ENCODE results near the gene FABP6.
A peak's percentile ranks its signal among the peaks of the same experiment; 100 is the strongest.
"Not testable (repeated sequence)": the region's sequence is repeated elsewhere in the genome, so short reads cannot be mapped to it uniquely, and the experiment has no call there.

Gene FABP6, protein sequence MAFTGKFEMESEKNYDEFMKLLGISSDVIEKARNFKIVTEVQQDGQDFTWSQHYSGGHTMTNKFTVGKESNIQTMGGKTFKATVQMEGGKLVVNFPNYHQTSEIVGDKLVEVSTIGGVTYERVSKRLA

DNA sequence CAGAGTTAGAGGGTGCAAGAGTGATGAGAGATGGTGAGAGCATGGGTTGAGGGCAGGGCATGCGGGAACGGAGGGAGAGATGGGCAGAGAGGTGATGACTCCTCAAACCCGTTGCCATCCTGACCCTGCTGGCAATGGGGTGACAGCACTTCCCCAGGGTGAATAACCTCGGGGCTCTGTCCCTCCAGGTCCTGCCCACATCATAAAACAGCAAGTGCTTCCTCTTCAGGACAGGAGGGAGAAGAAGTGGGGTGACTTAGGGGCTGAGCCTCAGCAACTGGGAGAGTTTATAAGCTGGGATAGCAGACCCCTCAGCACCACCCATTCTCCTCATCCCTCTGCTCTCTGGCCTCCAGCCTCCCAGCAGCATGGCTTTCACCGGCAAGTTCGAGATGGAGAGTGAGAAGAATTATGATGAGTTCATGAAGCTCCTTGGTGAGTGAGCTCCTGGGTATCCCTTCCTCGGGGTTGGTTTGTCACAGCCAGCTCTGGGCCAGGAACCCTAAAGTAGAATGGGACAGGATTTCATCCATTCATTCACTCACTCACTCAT, at the start of gene FABP6:
FABP6 (plus strand) TSS at position 317 of the 553 bp plus-strand sequence; CDS start at position 369, 52 bp downstream.
- DNase-seq (ENCODE audit: low spot score), result no peak

DNA sequence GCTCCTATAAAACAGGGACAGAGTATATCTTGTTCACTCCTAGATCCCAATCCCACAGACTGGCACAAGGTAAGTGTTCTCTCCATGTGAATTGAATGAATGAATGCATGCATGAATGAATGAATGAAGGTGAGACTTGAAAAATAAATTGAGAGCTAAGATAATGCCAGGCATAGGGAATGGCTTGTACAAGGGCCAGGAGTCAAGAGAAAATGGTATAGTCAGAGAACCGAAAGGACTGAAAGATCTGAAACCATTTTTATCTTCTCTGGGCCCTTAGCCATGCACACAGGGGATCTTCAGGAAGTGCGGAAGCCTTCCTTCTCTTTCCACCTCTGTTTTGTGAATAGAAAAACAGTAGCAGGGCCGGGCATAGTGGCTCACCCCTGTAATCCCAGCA, 48.4 kb upstream of the FABP6 start:
- no peak for DNase-seq (ENCODE audit: low spot score)

DNA sequence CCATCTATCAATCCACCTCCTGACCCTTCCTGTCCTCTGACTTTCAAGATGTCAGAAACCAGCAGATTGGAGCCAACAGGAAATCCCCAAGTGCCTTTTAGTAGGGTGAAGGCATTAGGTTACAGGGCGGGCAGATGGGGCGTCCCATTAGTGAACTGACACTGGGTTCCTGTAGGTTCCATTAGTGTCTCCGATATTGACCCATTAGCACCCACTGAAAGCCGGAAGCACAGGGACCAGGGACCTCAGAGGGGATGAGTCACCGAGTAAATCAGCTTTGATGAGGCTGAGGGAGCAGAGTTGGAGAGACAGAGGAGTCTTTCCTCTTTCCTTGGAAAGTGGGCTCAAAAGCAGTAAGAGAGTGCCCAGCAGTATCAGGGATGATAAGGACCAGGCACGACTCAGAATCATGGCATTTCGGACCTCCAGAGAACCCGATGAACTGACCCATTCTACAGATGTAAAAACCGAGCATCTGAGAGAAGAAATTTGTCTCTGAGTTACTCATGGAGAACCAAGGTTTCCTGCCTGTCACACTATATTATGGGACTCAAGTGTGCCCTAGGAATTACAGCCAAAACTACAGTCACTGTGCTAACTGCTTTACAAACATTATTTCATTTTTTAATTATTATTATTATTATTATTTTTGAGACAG, 47.2 kb upstream of the FABP6 start:
- DNase-seq (ENCODE audit: low spot score), result no peak

GRCh38 chr5:160183075-160183474, 46.2 kb upstream of the FABP6 start:
- DNase-seq (ENCODE audit: low spot score), result peak; percentile 58

- no peak for DNase-seq (ENCODE audit: low spot score)
These were observed 43.5 kb upstream of the FABP6 start for GRCh38 chr5:160185626-160186360.

GRCh38 chr5:160186480-160186879, 42.8 kb upstream of the FABP6 start:
- DNase-seq (ENCODE audit: low spot score), result no peak

GRCh38 chr5:160187091-160187490, 42.2 kb upstream of the FABP6 start:
- DNase-seq (ENCODE audit: low spot score), result no peak

GRCh38 chr5:160188141-160189015, 40.9 kb upstream of the FABP6 start:
- no peak for DNase-seq (ENCODE audit: low spot score)

DNA sequence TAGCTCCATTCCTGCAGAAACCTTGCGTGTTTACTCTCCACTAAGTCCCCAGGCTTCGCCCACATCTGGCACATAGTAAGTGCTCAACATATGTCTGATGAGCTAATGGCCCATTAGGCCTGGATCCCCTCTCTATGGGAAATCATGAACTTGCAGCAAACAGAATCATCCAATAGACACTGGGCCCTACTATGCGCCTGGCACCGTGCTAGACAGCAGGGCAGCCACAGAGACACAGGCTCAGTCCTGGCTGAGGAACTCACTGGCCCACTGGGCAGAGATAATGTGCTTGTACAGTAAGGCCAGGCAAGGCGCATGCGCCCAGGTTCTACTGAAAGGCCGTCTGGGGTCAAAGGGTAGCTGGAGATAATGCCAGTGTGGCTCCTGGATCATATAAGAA, 36.9 kb upstream of the FABP6 start:
- no peak for DNase-seq (ENCODE audit: low spot score)

DNA sequence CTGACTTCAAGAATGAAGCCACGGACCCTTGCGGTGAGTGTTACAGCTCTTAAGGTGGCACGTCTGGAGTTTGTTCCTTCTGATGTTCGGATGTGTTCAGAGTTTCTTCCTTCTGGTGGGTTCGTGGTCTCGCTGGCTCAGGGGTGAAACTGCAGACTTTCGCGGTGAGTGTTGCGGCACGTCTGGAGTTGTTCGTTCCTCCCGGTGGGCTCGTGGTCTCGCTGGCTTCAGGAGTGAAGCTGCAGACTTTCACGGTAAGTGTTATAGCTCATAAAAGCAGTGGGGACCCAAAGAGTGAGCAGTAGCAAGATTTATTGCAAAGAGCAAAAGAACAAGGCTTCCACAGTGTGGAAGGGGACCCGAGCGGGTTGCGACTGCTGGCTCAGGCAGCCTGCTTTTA, 36.2 kb upstream of the FABP6 start:
- not testable (repeated sequence) for DNase-seq (ENCODE audit: low spot score)

DNA sequence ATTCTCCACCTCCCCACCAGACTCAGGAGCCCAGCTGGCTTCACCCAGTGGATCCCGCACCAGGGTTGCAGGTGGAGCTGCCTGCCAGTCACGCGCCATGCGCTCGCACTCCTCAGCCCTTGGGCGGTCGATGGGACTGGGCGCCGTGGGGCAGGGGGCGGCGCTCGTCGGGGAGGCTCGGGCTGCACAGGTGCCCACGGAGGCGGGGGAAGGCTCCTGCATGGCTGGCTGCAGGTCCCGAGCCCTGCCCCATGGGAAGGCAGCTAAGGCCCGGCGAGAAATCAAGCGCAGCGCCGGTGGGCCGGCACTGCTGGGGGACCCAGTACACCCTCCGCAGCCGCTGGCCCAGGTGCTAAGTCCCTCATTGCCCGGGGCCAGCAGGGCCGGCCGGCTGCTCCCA, 35.5 kb upstream of the FABP6 start:
- DNase-seq (ENCODE audit: low spot score), result not testable (repeated sequence)

DNA sequence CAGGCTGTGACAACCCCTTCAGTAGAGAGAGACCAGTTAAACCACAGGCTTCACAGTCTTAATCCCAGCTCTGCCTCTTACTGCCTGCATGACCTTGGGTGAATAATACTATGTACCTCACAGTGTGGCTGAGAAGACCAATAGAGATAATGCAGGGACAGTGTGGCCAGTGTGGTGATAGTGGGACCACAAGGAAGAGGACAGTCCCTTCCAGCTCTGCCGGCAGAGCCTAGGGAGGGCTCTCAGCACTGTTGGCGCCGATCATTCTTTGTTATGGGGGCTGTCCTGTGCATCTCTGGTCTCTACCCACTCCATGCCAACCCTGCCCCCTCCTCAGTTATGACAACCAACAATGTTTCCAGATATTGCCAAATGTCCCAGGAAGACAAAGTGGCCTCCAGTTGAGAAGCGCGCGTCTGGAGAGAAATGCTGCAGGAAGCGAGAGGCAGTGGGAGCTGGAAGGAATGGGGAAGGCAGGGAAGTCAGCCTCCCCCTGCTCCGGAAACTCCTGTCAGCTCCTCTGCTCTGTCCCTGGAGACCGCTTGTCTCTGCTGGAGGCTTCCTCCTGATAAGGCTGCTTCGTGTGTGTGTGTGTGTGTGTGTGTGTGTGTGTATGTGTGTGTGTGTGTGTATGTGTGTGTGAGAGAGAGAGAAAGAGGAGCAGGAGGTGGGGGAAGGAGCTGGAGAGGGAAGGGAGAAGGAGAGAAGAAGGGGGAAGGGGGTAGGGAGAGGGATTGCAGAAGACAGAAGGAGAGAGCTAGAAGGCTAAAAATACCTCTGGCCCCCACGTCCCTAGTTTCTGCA, 31.8 kb upstream of the FABP6 start:
- DNase-seq (ENCODE audit: low spot score), result no peak

DNA sequence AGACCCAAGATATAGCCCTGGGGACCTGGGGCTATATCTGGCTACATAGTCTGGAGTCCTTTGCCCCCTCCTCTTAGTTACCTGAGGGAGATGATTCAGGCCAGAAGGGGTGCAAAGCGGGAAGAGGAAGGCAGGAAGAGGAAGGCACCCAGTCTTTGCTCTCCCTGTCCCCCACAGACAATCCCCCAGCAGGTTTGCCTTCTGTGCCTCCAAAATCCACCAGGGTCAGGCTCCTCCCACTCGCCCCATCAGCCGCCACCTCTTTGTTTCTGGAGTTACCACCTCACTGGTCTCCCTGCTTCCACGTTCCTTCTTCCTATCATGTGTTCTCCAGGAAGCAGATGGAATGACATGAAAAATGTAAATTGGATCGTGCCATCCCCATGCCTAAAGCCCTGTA, 31.2 kb upstream of the FABP6 start:
- no peak for DNase-seq (ENCODE audit: low spot score)

- no peak for DNase-seq (ENCODE audit: low spot score)
These were observed 30.4 kb upstream of the FABP6 start for GRCh38 chr5:160198841-160199409.

DNA sequence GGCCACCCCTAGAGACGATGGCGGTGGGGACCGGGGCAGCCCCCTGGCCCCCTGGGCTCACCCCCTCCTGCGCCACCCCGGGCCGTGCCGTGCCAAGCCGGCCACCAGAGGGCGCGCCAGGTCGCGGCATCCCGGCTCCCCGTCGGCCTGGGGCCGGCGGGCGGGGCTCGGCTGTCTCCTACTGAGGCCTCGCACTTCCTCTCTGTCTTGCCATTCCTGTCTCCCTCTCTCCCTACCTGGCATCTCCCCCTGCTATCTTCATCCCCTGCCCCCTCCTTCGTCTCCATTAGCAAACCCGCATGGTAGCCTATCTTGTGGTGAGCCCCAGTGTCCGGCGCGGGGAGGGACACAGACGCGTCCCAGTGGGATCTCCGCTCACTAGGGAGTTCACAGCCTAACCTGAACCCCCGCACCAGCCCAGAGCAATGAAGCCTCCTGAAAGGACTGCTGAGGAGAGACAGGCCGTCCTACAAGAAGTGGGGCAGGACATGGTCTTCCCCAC, 29.8 kb upstream of the FABP6 start:
- peak; percentile 58 for DNase-seq (ENCODE audit: low spot score)

- no peak for DNase-seq (ENCODE audit: low spot score)
These were observed 22.2 kb upstream of the FABP6 start for GRCh38 chr5:160207061-160207460.

- no peak for DNase-seq (ENCODE audit: low spot score)
These were observed 19.4 kb upstream of the FABP6 start for GRCh38 chr5:160209917-160210316.

- no peak for DNase-seq (ENCODE audit: low spot score)
These were observed 18.7 kb upstream of the FABP6 start for GRCh38 chr5:160210606-160211005.

- DNase-seq (ENCODE audit: low spot score), result no peak
These were observed 18.0 kb upstream of the FABP6 start for GRCh38 chr5:160211352-160211751.

GRCh38 chr5:160213537-160213936, 15.8 kb upstream of the FABP6 start:
- DNase-seq (ENCODE audit: low spot score), result peak; percentile 39

DNA sequence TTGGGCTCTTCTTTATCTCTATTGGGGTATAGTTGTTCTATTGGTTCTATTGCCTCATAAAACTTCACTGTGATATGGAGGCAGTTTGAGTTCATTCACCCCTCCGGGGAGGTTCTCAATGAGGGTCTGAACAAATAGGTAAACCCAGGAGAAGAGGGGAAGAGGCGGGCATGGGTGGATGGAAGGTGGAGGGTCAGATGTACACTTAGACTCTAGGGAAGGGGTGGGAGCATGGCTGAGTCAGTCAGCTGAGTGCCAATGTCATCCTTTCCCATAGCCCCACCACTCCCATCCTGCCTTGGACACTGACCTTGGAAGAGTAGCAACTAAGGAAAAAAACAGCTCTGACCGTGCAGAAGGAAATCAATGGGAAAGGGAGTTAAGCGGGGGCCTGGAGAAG, 9.9 kb upstream of the FABP6 start:
- no peak for DNase-seq (ENCODE audit: low spot score)
